Gastrocnemius medialis (tissue), 4 donors: ENCODE results near the gene KCTD5.
"Not testable (repeated sequence)": the region's sequence is repeated elsewhere in the genome, so short reads cannot be mapped to it uniquely, and the experiment has no call there.

Source experiments
- POLR2A ChIP-seq, 2 donors: fragments of 450-650 bp; IDR thresholded peaks; one replicate each; pipeline ENCODE4 v1.6.1; 2017; ENCODE audit warnings: antibody characterized with exemption in 2 of 2, mild to moderate bottlenecking in 2 of 2, moderate library complexity in 2 of 2
- TF ChIP-seq, protein P1 (sequence below), 5 experiments: fragments of 450-650 bp in 3 of 5; fragments of 200-600 bp in 2 of 5; sonication (generic) in 2 of 5; IDR thresholded peaks in 4 of 5; conservative IDR thresholded peaks in 1 of 5; 1 replicate in 4 of 5; 2 replicates in 1 of 5; pipeline ENCODE4 v1.5.1; 2016 to 2019; ENCODE audit warnings: antibody characterized with exemption in 5 of 5, mild to moderate bottlenecking in 3 of 5, moderate library complexity in 3 of 5

DNA sequence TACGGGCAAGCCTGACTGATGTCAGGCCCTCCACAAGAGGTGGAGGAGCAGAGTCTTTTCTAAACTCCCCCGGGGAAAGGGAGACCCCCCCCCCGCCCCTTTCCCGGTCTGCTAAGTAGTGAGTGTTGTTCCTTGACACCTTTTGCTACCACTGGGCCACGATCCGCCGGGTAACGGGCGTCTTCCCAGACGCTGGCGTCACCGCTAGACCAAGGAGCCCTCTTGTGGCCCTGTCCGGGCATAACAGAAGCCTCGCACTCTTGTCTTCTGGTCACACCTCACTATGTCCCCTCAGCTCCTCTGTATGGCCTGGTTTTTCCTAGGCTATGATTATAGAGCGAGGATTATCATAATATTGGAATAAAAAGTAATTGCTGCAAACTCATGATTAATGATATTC, 12.3 kb upstream of the KCTD5 start:
- TF ChIP-seq, protein P1, sequence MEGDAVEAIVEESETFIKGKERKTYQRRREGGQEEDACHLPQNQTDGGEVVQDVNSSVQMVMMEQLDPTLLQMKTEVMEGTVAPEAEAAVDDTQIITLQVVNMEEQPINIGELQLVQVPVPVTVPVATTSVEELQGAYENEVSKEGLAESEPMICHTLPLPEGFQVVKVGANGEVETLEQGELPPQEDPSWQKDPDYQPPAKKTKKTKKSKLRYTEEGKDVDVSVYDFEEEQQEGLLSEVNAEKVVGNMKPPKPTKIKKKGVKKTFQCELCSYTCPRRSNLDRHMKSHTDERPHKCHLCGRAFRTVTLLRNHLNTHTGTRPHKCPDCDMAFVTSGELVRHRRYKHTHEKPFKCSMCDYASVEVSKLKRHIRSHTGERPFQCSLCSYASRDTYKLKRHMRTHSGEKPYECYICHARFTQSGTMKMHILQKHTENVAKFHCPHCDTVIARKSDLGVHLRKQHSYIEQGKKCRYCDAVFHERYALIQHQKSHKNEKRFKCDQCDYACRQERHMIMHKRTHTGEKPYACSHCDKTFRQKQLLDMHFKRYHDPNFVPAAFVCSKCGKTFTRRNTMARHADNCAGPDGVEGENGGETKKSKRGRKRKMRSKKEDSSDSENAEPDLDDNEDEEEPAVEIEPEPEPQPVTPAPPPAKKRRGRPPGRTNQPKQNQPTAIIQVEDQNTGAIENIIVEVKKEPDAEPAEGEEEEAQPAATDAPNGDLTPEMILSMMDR (IDR thresholded peaks at IDR 0.05 in 4 of 5, conservative IDR thresholded peaks at IDR 0.05 in 1 of 5), result peak; percentile 35 to 67 (median 56)
- TF ChIP-seq POLR2A (IDR thresholded peaks at IDR 0.05), result not testable (repeated sequence)
